Esophagus (tissue), 2 donors: ENCODE measurements around the gene AP5B1. TPM values are rescaled to one million over a fixed set of nuclear protein-coding genes. Genes with fewer than 3 reads are reported as not detected.
"Not testable (repeated sequence)": the region's sequence is repeated elsewhere in the genome, so short reads cannot be mapped to it uniquely, and the experiment has no call there.

Experiments used
- H3K27ac ChIP-seq, 2 donors: one replicate each; pipeline ENCODE4 v1.5.1; 2013; ENCODE audit warnings: low read depth in 2 of 2, mild to moderate bottlenecking in 2 of 2, inconsistent platforms in 1 of 2, low read length in 1 of 2, moderate library complexity in 1 of 2
- H3K27me3 ChIP-seq, 2 donors: one replicate each; pipeline ENCODE4 v1.6.1; 2013; ENCODE audit warnings: low read length in 2 of 2, control low read depth in 1 of 2, mild to moderate bottlenecking in 1 of 2; ENCODE audit not compliant: insufficient read depth in 2 of 2, control insufficient read depth in 1 of 2
- H3K36me3 ChIP-seq, 2 donors: one replicate each; pipeline ENCODE4 v1.6.1; 2013; ENCODE audit warnings: low read length in 1 of 2; ENCODE audit not compliant: control insufficient read depth in 2 of 2, insufficient read depth in 2 of 2
- H3K4me1 ChIP-seq, 2 donors: one replicate each; pipeline ENCODE4 v1.6.1; 2013; ENCODE audit warnings: low read length in 1 of 2; ENCODE audit not compliant: control insufficient read depth in 2 of 2, insufficient read depth in 2 of 2
- H3K4me3 ChIP-seq, 2 donors: one replicate each; pipeline ENCODE4 v1.5.1; 2013; ENCODE audit warnings: low read length in 2 of 2, mild to moderate bottlenecking in 2 of 2, low read depth in 1 of 2, moderate library complexity in 1 of 2
- H3K9me3 ChIP-seq, 2 donors: one replicate each; pipeline ENCODE4 v1.6.1; 2013; ENCODE audit warnings: mild to moderate bottlenecking in 2 of 2, low read depth in 1 of 2, low read length in 1 of 2, moderate library complexity in 1 of 2; ENCODE audit not compliant: control insufficient read depth in 2 of 2, insufficient read depth in 1 of 2
- WGBS, 2 donors: extraction: QIAGEN DNeasy Blood & Tissue Kit; methylation state at CpG; one replicate each; pipeline ENCODE4 v1.1.7; 2013; 5-methylcytosine and 5-hydroxymethylcytosine counted together
- polyA plus RNA-seq, 2 donors: library from polyadenylated mRNA; stranded (reverse); fragments of 200-250 nt; gene quantifications; one replicate each; pipeline ENCODE4 v1.2.3, GENCODE V29; 2013
- donor health status: healthy with polysubstance abuse.
- donor health status: Bipolar disorder and iron deficiency.

AP5B1 gene
- polyA plus RNA-seq, 2 donors: 10.1 to 10.9 TPM

GRCh38 chr11:65767806-65768205 is 13.0 kb downstream of the AP5B1 start:
- H3K4me1 ChIP-seq, H3K27me3 ChIP-seq, H3K9me3 ChIP-seq, H3K36me3 ChIP-seq, H3K27ac ChIP-seq, H3K4me3 ChIP-seq: not testable (repeated sequence)
- 63 to 77% methylated on average over 5 of the region's 5 CpGs for WGBS, 2 donors

DNA sequence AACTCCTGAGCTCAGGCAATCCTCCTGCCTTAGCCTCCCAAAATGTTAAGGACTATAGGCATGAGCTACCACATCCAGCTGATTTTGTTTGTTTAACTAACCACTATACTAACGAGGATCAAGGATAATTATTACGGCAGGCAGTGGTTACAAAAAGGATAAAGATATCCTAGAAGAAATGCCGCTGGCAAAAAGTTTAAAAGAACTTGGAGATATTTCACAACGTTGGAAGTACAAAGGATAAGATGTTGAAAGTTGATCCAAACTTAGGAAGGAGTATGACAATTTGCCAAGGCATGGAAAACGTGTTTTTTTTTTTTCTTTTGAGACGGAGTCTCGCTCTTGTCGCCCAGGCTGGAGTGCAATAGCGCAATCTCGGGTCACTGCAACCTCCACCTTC is 13.4 kb downstream of the AP5B1 start:
- Histone ChIP-seq H3K27me3 (no peaks in the 10 kb centered on the region), H3K4me3 (no peak overlapping the region), H3K9me3 (no peaks in the 10 kb centered on the region), H3K27ac (no peak overlapping the region), H3K4me1 (no peaks in the 10 kb centered on the region), H3K36me3 (no peaks in the 10 kb centered on the region)
- WGBS, 2 donors: 50 to 75% methylated on average over 10 of the region's 10 CpGs

DNA sequence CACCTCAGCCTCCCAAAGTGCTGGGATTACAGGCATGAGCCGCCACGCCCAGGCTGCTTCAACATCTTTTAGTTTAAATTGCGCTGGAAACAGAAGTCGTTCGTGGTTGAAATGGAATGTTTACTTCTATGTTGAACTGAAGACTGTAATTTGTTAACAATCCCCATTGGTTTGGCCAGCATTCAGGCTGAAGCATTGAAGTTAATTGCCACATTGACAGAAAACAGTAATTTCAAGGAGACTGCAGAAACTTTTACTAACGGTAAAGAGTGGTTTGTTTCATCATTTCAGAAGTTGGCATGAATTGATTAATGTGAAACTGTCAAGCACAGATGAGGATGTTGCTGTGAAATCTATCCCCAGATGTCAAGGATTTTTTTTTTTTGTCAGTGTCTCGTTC is 14.2 kb downstream of the AP5B1 start:
- no peak overlapping the region for H3K4me3 ChIP-seq
- no peaks in the 10 kb centered on the region for H3K4me1 ChIP-seq
- 39 to 57% methylated on average over 7 of the region's 7 CpGs for WGBS, 2 donors
- H3K27ac ChIP-seq: no peak overlapping the region
- H3K27me3 ChIP-seq: no peaks in the 10 kb centered on the region
- H3K9me3 ChIP-seq: no peaks in the 10 kb centered on the region
- no peaks in the 10 kb centered on the region for H3K36me3 ChIP-seq

DNA sequence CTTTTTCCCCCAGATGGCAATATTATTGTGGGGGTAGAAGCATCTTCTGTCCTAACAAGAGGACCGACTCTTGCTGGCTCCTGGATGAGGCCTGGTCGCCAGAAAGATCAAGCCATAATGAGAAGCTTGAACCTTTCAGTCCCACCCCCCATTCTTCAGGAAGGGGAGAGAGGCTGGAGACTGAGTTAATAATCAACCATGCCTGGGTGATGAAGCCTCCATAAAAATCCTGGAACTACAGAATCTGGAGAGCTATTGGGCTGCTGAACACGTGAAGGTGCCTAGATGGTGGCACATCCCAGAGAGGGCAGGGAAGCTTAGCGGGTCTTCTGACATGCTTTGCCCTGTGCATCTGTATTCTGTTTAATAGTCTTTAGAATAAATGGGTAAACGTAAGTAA is 16.3 kb downstream of the AP5B1 start:
- WGBS, 2 donors: 64 to 80% methylated on average over 5 of the region's 5 CpGs
- H3K4me3 ChIP-seq: no peak overlapping the region
- H3K27me3 ChIP-seq: no peaks in the 10 kb centered on the region

DNA sequence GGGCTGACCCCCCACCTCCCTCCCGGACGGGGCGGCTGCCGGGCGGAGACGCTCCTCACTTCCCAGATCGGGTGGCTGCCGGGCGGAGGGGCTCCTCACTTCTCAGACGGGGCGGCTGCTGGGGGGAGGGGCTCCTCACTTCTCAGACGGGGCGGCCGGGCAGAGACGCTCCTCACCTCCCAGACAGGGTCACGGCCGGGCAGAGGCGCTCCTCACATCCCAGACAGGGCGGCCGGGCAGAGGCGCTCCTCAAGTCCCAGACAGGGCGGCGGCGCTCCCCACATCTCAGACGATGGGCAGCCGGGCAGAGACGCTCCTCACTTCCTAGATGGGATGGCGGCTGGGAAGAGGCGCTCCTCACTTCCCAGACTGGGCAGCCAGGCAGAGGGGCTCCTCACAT is 18.0 kb downstream of the AP5B1 start:
- not testable (repeated sequence) for H3K4me3 ChIP-seq, H3K9me3 ChIP-seq, H3K27ac ChIP-seq, H3K27me3 ChIP-seq, H3K36me3 ChIP-seq, H3K4me1 ChIP-seq
- WGBS, 2 donors: 85 to 93% methylated on average over 13 to 29 of the region's 29 CpGs

More for the DNA sequence above, 16.3 kb downstream of the AP5B1 start:
- Histone ChIP-seq H3K36me3 (no peaks in the 10 kb centered on the region), H3K27ac (no peak overlapping the region), H3K9me3 (no peaks in the 10 kb centered on the region), H3K4me1 (no peaks in the 10 kb centered on the region)

- 73 to 80% methylated on average over 5 of the region's 5 CpGs for WGBS, 2 donors
- not testable (repeated sequence) for H3K9me3 ChIP-seq, H3K4me3 ChIP-seq, H3K27ac ChIP-seq, H3K4me1 ChIP-seq, H3K36me3 ChIP-seq, H3K27me3 ChIP-seq
Observed at GRCh38 chr11:65762169-65762568, 18.6 kb downstream of the AP5B1 start.

GRCh38 chr11:65745049-65745448 is 35.7 kb downstream of the AP5B1 start:
- Histone ChIP-seq H3K27me3 (peaks cover 0 to 3% of the 10 kb centered on the region in 2 donors), H3K36me3 (no peaks in the 10 kb centered on the region), H3K4me3 (no peak overlapping the region), H3K9me3 (no peaks in the 10 kb centered on the region), H3K4me1 (peaks cover 0 to 4% of the 10 kb centered on the region in 2 donors), H3K27ac (no peak overlapping the region)
- 88 to 94% methylated on average over 17 of the region's 17 CpGs for WGBS, 2 donors

DNA sequence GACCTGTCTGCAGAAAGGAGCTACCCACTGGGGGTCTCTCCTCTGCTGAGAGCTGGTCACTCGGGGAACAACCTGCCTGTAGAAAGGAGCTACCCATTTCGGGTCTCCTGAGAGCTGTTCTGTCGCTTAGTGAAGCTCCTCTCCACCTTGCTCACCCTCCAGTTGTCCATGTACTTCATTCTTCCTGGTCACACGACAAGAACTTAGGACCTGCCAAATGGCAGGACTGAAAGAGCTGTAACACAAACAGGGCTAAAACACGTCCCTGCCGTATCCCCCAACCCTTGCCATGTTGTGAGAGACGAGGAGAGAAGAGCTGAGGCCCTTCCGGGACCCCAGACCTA is 36.1 kb downstream of the AP5B1 start:
- Histone ChIP-seq H3K36me3 (no peaks in the 10 kb centered on the region), H3K4me3 (no peak overlapping the region), H3K27ac (no peak overlapping the region), H3K9me3 (no peaks in the 10 kb centered on the region), H3K4me1 (peaks cover 0 to 4% of the 10 kb centered on the region in 2 donors), H3K27me3 (peaks cover 0 to 3% of the 10 kb centered on the region in 2 donors)
- 85 to 86% methylated on average over 8 of the region's 8 CpGs for WGBS, 2 donors

DNA sequence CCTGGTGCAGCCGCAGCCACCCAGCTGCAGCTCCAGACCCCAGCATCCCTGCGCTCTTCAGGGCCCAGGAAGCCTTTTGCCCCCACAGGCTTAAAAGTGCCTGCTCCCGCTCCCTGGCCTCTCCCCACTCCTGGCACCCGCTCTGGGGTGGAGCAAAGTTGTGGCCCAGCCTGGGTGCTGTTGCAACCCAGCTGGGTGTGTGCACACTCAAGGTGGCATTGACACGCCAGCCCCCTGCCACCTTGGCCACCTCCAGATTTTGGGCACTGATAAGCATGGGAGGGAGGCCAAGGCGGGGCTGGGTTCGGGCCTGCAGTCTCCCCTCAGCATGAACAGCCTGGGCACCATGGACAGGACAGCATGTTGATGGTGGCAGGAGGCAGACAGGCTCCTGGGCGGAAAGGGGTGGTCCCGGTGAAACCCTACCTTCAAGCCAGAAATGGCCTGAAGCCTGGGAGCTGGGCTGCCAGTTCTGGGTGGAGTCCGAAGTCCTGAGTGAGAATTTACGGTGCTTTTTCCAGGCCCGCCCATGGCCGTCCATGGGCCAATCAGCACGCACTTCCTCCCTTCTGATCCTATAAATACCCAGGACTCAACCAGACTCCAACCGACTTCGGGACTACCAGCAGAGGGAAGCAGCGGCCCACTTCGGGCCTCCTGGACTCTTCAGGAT is 36.6 kb downstream of the AP5B1 start:
- Histone ChIP-seq H3K27me3 (peaks cover 0 to 3% of the 10 kb centered on the region in 2 donors), H3K4me3 (no peak overlapping the region), H3K36me3 (no peaks in the 10 kb centered on the region), H3K9me3 (no peaks in the 10 kb centered on the region), H3K27ac (no peak overlapping the region), H3K4me1 (peaks cover 0 to 4% of the 10 kb centered on the region in 2 donors)
- 77 to 79% methylated on average over 18 of the region's 18 CpGs for WGBS, 2 donors

- Histone ChIP-seq H3K27me3 (peaks cover 0 to 3% of the 10 kb centered on the region in 2 donors), H3K36me3 (no peaks in the 10 kb centered on the region), H3K27ac (no peak overlapping the region), H3K4me3 (no peak overlapping the region), H3K9me3 (no peaks in the 10 kb centered on the region), H3K4me1 (peaks cover 0 to 4% of the 10 kb centered on the region in 2 donors)
- 74 to 76% methylated on average over 10 of the region's 10 CpGs for WGBS, 2 donors
Observed at GRCh38 chr11:65743681-65744025, 37.1 kb downstream of the AP5B1 start.
